ENCODE measurements around the gene TTLL13.
"Not testable (repeated sequence)": the region's sequence is repeated elsewhere in the genome, so short reads cannot be mapped to it uniquely, and the experiment has no call there.

The TTLL13 gene

GRCh38 chr15:90240856-90241255, 8.5 kb upstream of the TTLL13 start:
- DNase-seq: no peak

DNA sequence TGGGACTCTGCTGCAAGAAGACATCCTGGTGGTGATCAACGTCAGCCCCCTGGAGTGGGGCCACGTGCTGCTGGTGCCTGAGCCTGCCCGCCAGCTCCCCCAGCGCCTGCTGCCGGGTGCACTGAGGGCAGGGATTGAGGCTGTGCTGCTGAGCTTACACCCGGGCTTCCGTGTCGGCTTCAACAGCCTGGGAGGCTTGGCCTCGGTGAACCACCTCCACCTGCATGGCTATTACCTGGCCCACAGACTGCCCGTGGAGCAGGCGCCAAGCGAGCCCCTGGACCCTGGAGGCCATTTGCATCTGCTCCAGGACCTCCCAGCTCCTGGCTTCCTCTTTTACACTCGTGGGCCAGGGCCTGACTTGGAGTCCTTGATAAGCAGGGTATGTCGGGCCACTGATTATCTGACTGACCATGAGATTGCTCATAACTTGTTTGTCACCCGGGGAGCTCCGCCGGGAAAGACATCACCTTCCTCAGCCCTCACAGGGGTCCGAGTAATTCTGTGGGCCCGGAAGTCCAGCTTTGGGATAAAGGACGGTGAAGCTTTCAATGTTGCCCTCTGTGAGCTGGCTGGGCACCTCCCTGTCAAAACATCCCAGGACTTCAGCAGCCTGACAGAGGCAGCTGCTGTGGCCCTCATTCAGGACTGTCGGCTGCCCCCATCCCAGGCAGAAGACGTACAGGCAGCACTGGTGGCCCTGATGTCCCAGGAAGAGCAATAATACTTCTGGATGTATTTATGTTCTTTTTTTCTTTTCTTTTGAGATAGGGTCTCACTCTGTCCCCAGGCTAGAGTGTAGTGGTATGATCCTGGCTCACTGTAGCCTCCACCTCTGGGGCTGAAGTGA, 7.8 kb upstream of the TTLL13 start:
- no peak for DNase-seq

DNA sequence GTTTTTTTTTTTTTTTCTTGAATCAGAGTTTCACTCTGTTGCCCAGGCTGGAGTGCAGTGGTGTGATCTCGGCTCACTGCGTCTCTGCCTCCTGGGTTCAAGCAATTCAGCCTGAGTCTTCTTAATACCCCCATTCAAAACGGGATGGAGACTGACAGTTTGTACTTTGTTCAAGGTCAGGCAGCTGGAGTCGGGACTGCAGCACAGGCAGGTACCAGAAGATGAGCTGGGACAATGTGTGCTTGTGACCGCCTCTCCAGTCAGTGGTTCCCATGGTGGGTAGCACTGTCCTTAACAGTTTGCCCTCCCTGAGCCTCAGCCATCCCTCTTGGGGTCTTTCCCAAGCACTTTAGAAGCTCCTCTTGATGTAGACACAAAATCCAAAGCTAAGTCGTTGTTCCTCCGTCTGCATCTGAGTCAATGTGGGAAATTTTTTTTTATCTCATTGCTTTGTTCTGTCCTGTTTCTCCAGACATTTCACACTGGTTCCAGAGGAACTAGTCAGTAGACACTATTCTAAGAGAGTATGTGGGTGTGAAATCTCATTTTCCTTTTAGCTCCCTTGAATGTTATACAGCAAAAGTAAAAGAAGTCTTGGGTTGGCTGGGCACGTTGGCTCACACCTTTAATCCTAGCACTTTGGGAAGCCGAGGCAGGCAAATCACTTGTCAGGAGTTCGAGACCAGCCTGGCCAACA, 5.3 kb upstream of the TTLL13 start:
- no peak for DNase-seq

DNA sequence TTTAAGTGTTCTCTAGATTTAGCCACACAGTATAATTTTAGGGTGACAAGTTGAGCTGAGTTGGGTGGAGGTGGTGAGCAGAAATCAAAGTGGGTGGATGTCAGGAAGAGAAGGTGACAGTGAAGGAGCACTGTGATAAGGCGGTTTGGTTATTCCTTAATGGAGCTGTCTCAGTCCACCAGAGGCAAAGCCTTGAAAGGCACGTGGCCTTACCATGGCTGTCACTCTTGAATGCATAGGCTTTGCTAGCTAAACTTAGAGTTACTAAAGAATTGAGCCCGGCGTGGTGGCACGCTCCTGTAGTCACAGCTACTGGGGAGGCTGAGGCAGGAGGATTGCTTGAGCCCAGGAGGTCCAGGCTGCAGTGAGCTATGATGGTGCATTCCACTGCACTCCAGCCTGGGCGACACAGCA, 560 bp upstream of the TTLL13 start:
- no peak for DNase-seq

DNA sequence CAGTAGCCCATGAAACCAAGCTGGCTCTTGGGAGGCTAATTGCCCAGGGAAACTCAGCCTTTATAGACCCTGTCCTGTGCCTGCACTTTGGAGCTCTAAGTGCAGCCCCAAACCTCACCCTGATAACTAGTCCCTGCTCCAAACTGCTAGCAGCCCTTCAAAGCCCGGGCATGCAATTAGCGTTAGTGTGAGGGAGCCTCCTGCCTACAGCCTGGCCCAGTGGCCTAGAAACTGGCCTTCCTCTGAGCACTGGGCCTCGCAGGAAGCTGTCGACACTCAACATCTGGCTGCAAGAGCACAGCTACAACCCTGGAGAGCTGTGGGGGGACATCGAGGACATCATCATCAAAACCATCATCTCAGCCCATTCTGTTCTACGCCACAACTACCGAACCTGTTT, 8.4 kb downstream of the TTLL13 start:
- DNase-seq: no peak

- DNase-seq: no peak
These were observed 10.2 kb downstream of the TTLL13 start for GRCh38 chr15:90259524-90259923.

DNA sequence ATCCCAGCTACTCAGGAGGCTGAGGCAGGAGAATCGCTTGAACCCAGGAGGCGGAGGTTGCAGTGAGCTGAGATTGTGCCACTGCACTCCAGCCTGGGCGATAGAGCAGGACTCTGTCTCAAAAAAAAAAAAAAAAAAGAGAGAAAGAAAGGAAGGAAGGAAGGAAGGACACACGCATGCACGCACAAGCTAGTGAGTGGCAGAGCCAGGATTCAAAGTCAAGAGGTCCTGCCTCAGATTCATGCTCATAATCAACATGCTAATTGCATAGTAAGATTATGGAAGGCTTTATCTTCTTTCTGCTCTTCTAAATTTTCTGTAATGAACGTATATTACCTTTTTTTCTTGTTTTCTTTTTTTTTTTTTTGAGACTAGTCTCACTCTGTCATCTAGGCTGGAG, 11.4 kb downstream of the TTLL13 start:
- not testable (repeated sequence) for DNase-seq

DNA sequence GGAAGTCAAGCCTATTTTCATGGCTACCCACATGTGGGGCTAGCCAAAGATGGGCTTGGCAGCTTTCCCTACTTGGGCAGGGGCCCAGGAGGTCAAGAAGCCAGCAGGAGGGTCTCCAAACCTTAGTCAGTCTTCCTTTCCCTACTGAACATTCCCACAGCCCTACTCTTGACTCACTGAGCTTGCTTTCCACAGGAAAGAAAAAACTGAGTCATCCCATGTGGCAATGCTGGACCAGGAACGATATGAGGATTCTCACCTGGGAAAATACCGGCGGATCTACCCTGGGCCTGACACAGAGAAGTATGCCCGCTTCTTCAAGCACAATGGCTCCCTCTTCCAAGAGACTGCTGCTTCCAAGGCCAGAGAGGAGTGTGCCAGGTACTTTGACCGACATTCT, 12.5 kb downstream of the TTLL13 start:
- DNase-seq: no peak

- no peak for DNase-seq
These were observed 13.1 kb downstream of the TTLL13 start for GRCh38 chr15:90262426-90262825.

- DNase-seq: peak; percentile 8 to 20
These were observed 15.3 kb downstream of the TTLL13 start for GRCh38 chr15:90264671-90265070.

DNA sequence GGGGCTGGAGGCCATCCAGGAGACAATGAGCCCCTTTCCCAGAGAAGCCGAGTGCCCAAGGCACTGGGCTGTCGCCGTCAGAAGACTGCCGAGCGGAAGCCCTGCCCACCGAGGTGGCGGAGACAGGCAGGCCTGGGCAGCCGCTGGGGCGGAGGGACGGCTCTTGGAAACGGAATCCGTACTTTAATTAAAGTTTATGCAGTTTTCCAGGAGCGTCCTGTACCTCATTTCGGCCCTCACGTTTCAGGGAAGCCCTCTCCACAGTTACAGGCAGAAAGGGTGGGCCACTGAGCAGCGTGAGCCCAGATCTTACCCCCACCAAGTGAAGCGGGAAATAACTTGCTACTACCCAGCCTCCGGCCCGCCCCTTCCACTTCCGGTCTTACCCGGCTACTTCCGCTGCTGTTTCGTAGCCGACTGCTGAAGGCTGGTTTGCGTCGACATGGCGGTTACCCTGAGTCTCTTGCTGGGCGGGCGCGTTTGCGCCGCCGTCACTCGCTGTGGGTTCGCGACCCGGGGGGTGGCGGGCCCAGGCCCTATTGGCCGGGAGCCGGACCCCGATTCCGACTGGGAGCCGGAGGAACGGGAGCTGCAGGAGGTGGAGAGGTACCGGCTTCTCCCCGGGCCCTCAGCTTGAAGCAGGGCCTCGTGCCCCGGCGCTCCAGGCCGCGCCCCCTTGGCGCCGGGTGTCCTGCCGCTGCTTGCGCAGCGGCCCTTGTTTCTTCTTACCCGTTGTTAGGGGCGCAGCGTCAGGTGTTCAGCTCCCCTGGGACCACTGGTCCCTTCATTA, 16.1 kb downstream of the TTLL13 start, which contains the start of gene NGRN:
NGRN (plus strand) TSS at position 402 of the 790 bp plus-strand sequence; CDS start at position 443, 41 bp downstream.
- peak; percentile 86 to 88 for DNase-seq

GRCh38 chr15:90266061-90266431, 16.7 kb downstream of the TTLL13 start:
- peak; percentile 30 to 41 for DNase-seq

DNA sequence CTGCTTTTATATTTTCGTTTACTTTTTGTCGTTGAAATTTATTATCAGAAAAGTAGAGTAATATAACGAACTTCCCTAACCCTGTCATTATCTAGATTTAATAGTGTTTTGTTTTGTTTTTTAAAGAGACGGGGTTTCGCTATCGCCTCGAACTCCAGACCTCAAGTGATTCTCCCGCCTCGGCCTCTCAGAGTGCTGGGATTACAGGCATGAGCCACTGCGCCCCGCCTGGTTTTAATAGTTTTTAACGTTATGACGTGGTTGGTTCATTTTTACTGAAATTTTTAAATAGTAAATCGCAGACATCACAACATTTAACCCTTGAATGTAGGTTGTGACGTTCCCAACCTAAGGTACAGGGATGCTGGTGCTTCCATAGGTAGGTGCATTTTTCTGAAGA, 17.1 kb downstream of the TTLL13 start:
- DNase-seq: peak; percentile 10 to 11

- DNase-seq: no peak
These were observed 19.1 kb downstream of the TTLL13 start for GRCh38 chr15:90268415-90268814.

GRCh38 chr15:90270502-90271150, 21.3 kb downstream of the TTLL13 start:
- no peak for DNase-seq

DNA sequence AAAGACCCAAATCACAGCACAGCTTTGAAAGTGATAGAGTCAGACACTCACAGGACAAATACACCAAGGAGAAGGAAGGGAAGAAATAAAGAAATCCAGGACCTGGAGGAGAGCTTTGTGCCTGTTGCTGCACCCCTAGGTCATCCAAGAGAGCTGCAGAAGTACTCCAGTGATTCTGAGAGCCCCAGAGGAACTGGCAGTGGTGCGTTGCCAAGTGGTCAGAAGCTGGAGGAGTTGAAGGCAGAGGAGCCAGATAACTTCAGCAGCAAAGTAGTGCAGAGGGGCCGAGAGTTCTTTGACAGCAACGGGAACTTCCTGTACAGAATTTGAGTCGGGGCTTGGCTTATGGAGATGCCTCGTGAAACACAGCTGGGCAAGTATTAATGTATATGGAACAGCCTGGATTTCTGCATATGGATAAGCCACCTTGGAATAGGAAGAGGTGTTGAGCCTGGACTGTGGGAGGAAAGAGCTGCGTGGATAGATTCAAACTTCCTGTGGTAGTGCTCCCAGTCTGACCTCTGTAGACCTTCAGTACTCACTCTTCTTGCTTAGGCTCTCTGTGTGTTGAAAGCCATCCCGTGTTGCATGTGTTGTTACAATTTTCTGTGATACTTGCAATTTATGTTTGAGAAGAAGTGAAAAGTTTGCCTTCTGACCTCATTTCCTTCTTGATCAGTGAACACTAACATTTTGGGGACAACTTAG, 22.3 kb downstream of the TTLL13 start:
- no peak for DNase-seq

DNA sequence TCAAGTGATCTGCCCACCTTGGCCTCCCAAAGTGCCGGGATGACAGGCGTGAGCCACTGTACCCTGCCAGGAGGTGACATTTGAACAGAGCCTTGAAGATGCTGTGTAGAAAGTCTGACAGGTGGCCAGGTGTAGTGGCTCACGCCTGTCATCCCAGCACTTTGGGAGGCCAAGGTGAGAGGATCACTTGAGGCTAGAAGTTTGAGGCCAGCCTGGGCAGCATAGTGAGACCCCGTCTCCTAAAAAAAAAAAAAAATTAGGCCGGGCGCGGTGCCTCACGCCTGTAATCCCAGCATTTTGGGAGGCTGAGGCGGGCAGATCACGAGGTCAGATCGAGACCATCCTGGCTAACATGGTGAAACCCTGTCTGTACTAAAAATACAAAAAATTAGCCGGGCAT, 29.1 kb downstream of the TTLL13 start:
- DNase-seq: not testable (repeated sequence)

DNA sequence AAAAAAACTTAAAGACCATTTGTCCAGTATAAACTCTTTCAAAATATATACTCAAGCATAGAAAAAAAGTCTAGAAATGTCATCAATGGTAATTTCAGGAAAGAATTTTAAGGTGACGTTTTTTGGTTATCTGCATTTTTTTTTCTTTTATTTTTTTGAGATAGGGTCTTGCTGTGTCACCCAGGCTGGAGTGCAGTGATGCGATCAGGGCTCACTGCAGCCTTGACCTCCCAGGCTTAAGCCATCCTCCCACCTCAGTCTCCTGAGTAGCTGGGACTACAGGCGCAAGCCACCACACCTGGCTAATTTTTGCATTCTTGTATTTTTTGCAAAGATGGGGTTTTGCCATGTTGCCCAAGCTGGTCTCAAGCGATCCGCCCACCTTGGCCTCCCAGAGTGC, 31.4 kb downstream of the TTLL13 start:
- not testable (repeated sequence) for DNase-seq

DNA sequence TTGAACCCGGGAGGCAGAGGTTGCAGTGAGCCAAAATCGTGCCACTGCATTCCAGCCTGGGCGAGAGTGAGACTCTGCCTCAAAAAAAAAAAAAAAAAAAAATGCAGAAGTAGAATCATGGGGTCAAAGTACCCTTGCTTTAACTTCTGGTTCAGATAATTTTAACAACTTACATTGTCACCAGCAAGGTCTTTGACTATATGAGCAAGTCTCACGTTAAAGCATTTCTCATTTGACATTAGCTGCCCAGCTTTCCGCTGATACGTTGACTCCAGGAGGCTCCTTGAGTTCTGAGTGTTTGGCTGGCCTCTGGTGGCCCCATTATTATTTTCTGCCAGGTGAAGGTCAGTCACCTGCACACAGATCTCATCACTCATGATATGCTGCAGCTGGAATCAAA, 32.3 kb downstream of the TTLL13 start:
- DNase-seq: not testable (repeated sequence)

DNA sequence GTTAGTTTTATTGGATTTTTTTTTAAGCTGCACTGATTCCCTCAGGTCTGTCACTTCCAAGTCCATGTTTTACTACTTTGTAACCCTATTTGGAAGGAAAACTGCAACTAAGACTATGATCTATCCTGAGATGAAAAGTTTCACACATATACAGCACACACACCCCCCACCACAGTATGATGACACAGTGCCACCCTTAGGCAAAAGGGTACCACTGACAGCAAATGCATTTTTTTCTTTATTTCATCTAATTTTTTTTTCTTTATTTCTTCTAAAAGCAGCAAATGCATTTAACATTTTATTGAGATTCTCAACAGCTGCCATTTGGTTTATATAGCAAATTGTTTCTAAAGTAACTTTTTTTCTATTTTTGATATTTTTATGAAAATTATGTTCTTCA, 37.3 kb downstream of the TTLL13 start:
- DNase-seq: peak; percentile 40 to 50

GRCh38 chr15:90287101-90287500, 37.7 kb downstream of the TTLL13 start:
- DNase-seq: no peak

DNA sequence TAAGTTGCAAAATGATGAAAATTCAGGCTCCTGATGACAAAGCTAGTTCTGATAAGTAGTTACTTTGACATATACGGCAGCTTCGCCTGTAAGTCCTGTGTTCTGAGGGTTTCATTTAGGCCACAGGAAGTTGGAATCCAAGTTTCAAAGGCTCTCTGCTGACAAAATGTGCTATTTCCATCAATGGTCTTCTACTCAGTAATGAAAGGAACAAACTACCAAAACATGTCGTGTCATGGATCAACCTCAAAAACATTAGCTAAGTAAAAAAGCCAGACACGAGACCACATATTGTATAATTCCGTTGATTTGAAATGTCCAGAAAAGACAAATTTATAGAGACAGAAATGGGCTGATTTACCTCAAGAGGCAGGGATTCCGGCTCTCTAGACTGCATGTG, 38.6 kb downstream of the TTLL13 start:
- DNase-seq: no peak
